Measurements from ENCODE around the gene CHAD. TPM values are rescaled to one million over a fixed set of nuclear protein-coding genes. Genes with fewer than 3 reads are reported as not detected.

Gene CHAD
- total RNA-seq, 1 experiment from 2014 or later: 0.57 TPM

- peaks cover 10% of the 10 kb centered on the region for H3K27me3 Mint-ChIP-seq (ENCODE audit: low read depth)
- Histone ChIP-seq H3K79me1 (ENCODE audit: insufficient read depth, low read depth, low read length, poor library complexity, severe bottlenecking) (no peaks in the 10 kb centered on the region), H4K5ac (ENCODE audit: insufficient read length, low read depth, low read length) (no peak overlapping the region), H2BK15ac (ENCODE audit: low read depth, low read length) (no peak overlapping the region), H2AK5ac (ENCODE audit: insufficient read length, low read length) (no peak overlapping the region), H3K9ac (ENCODE audit: extremely low read depth, insufficient read length, low read length) (no peak overlapping the region), H3K79me2 (ENCODE audit: insufficient read depth, low read length) (no peaks in the 10 kb centered on the region), H2BK20ac (ENCODE audit: low read depth, low read length, poor library complexity, severe bottlenecking) (no peak overlapping the region), H3K56ac (ENCODE audit: insufficient read length, low read depth, low read length) (no peak overlapping the region), H2BK5ac (ENCODE audit: insufficient read length, low read length) (no peak overlapping the region), H3K23me2 (ENCODE audit: insufficient read length, low read depth, low read length, poor library complexity, severe bottlenecking) (peaks cover 5% of the 10 kb centered on the region), H4K91ac (ENCODE audit: insufficient read length, low read depth, low read length) (no peak overlapping the region), H4K8ac (replicated peaks; ENCODE audit: insufficient read length, low read depth, low read length) (peak overlapping the region; percentile 72), H3K9me3 (ENCODE audit: control insufficient read depth, low read depth, low read length) (no peaks in the 10 kb centered on the region), H3K4me2 (ENCODE audit: insufficient read depth, insufficient read length, low read length) (no peak overlapping the region), H3K23ac (ENCODE audit: insufficient read length, low read depth, low read length) (no peak overlapping the region), H3K4ac (ENCODE audit: low read depth, low read length) (no peak overlapping the region), H3K18ac (ENCODE audit: insufficient read length, low read depth, low read length) (no peak overlapping the region), H3K14ac (ENCODE audit: insufficient read depth, low read length) (no peak overlapping the region; the same call in 1 of the 2 replicates), H3K4me1 (ENCODE audit: insufficient read depth, low read length) (peaks cover 3% of the 10 kb centered on the region; the same call in 1 of the 2 replicates), H2BK12ac (ENCODE audit: insufficient read length, low read depth, low read length) (no peak overlapping the region), H4K20me1 (ENCODE audit: control insufficient read depth, insufficient read depth, insufficient read length) (no peaks in the 10 kb centered on the region), H2BK120ac (ENCODE audit: low read depth, low read length, poor library complexity, severe bottlenecking) (no peak overlapping the region), H3T11ph (ENCODE audit: low read length) (no peak overlapping the region), H3K27ac (ENCODE audit: insufficient read length, low read depth, low read length) (no peak overlapping the region), H2AFZ (ENCODE audit: low read length) (no peak overlapping the region), H3K27me3 (ENCODE audit: insufficient read depth, low read length) (no peaks in the 10 kb centered on the region; the same call in none of the 2 replicates)
- no peaks in the 10 kb centered on the region for H3K36me3 Mint-ChIP-seq (ENCODE audit: insufficient read depth in 1 of 3, low read depth in 3 of 3)
- no peak for DNase-seq
- 0 out of 7 replicates have a peak overlapping the region, but pooled peaks of 1 of the 3 experiments have one; percentile 34 for H3K27ac Mint-ChIP-seq
- no peak overlapping the region for H3K4me3 Mint-ChIP-seq
- no peaks in the 10 kb centered on the region; a peak in 2 of 5 replicates for H3K9me3 Mint-ChIP-seq
- no CpG with 5 or more reads among the region's 7 CpGs for WGBS (ENCODE audit: extremely low coverage, insufficient read length, low lambda C conversion rate)
- H3K4me1 Mint-ChIP-seq: peaks cover 23 to 26% of the 10 kb centered on the region in 2 experiments
- no peak for TF ChIP-seq CTCF (conservative IDR thresholded peaks at IDR 0.05)
These were observed 37.0 kb upstream of the CHAD start for GRCh38 chr17:50505591-50506130.

Data from H9 (cell line).